Prostate gland (tissue), 2 donors: ENCODE data around the gene DPPA3. TPM values are rescaled to one million over a fixed set of nuclear protein-coding genes. Genes with fewer than 3 reads are reported as not detected.
"Not testable (repeated sequence)": the region's sequence is repeated elsewhere in the genome, so short reads cannot be mapped to it uniquely, and the experiment has no call there.

Experiments used
- DNase-seq: peaks from one replicate; pipeline ENCODE4 v3.0.0-alpha.2; 2019; ENCODE audit warnings: low spot score
- H3K27ac ChIP-seq, 2 donors: fragments of 200-600 bp; sonication (generic); 2 replicates each; pipeline ENCODE4 v1.5.1; 2017 to 2019
- H3K27me3 ChIP-seq: fragments of 200-600 bp; sonication (generic); replicated peaks from 2 replicates; pipeline ENCODE4 v1.5.1; 2019; ENCODE audit not compliant: insufficient read depth
- H3K36me3 ChIP-seq, 2 donors: fragments of 200-600 bp; sonication (generic); 1 replicate in 1 of 2; 2 replicates in 1 of 2; pipeline versions ENCODE4 v1.5.1 to v1.8.1; 2017 to 2019
- H3K4me1 ChIP-seq: fragments of 200-600 bp; sonication (generic); replicated peaks from 2 replicates; pipeline ENCODE4 v1.5.1; 2019
- H3K4me3 ChIP-seq, 2 donors: fragments of 200-600 bp; sonication (generic); 2 replicates each; pipeline ENCODE4 v1.5.1; 2017 to 2019
- H3K9me3 ChIP-seq: fragments of 200-600 bp; sonication (generic); 2 replicates; pipeline ENCODE4 v1.5.1; 2017
- CTCF ChIP-seq, 4 experiments: fragments of 200-600 bp in 2 of 4; fragments of 450-650 bp in 2 of 4; sonication (generic) in 2 of 4; IDR thresholded peaks; 1 replicate in 3 of 4; 2 replicates in 1 of 4; pipeline ENCODE4 v1.5.1; 2016 to 2019; ENCODE audit warnings: antibody characterized with exemption in 4 of 4, mild to moderate bottlenecking in 2 of 4, moderate library complexity in 2 of 4
- POLR2A ChIP-seq: fragments of 450-650 bp; IDR thresholded peaks from one replicate; pipeline ENCODE4 v1.6.1; 2016; ENCODE audit warnings: antibody characterized with exemption, mild to moderate bottlenecking
- POLR2AphosphoS5 ChIP-seq: sonication (generic); formaldehyde crosslinking; IDR thresholded peaks from one replicate; pipeline ENCODE4 v1.6.1; 2017; ENCODE audit warnings: antibody characterized with exemption
- WGBS: methylation state at CpG from one replicate; pipeline ENCODE4 v1.1.5; 2018; 5-methylcytosine and 5-hydroxymethylcytosine counted together
- intact Hi-C: fragments of 100-400 bp; cut with DNase I; formaldehyde crosslinking; loops from one replicate; pipeline ENCODE4 v1.14.2; 2022
- total RNA-seq, 2 donors: library from RNA; depleted of rRNA; stranded (reverse); fragments of >200 nt; gene quantifications; one replicate each; pipeline ENCODE4 v1.1.0, GENCODE V29; 2016

Gene DPPA3
- 1 to 10 TPM in 1 of 2 donors, not detected in 1; 1.8 TPM for total RNA-seq

GRCh38 chr12:7711133-7711532 is at the start of gene DPPA3:
Gene DPPA3, plus strand, starts transcription at chr12:7711433. Its CDS starts 138 bp downstream, at chr12:7711571.
- Histone ChIP-seq H3K4me1 (no peaks in the 10 kb centered on the region), H3K27ac (no peak within 1 kb of the TSS), H3K27me3 (no peaks in the 10 kb centered on the region), H3K36me3 (no peaks in the 10 kb centered on the region), H3K9me3 (no peaks in the 10 kb centered on the region), H3K4me3 (no peak within 1 kb of the TSS)
- no peak for TF ChIP-seq POLR2A
- TF ChIP-seq POLR2AphosphoS5: no peak
- no peak for TF ChIP-seq CTCF (IDR thresholded peaks at IDR 0.05)
- no peak for DNase-seq
- intact Hi-C loops: no loop called here
- WGBS: 72% methylated on average over 7 of the region's 7 CpGs

- DNase-seq: no peak
- no peaks in the 10 kb centered on the region for H3K36me3 ChIP-seq
- H3K4me1 ChIP-seq: no peaks in the 10 kb centered on the region
- H3K9me3 ChIP-seq: no peaks in the 10 kb centered on the region
- no peaks in the 10 kb centered on the region for H3K27me3 ChIP-seq
- intact Hi-C loops: no loop called here
- no peak overlapping the region for H3K27ac ChIP-seq
- no peak for TF ChIP-seq POLR2AphosphoS5
- TF ChIP-seq POLR2A: no peak
- no peak for TF ChIP-seq CTCF (IDR thresholded peaks at IDR 0.05)
- no peak overlapping the region for H3K4me3 ChIP-seq
- 68% methylated on average over 5 of the region's 5 CpGs for WGBS
Measured at GRCh38 chr12:7661741-7662140, 49.5 kb upstream of the DPPA3 start.

- TF ChIP-seq POLR2AphosphoS5 (no peak), CTCF (IDR thresholded peaks at IDR 0.05) (no peak), POLR2A (no peak)
- no peaks in the 10 kb centered on the region for H3K9me3 ChIP-seq
- DNase-seq: no peak
- H3K27me3 ChIP-seq: no peaks in the 10 kb centered on the region
- H3K36me3 ChIP-seq: no peaks in the 10 kb centered on the region
- 90% methylated on average over 5 of the region's 5 CpGs for WGBS
- intact Hi-C loops: no loop called here
- H3K27ac ChIP-seq: no peak overlapping the region
- no peak overlapping the region for H3K4me3 ChIP-seq
- H3K4me1 ChIP-seq: no peaks in the 10 kb centered on the region
Measured at GRCh38 chr12:7666595-7666994, 44.6 kb upstream of the DPPA3 start.

- H3K4me3 ChIP-seq: no peak overlapping the region
- no peaks in the 10 kb centered on the region for H3K4me1 ChIP-seq
- no peaks in the 10 kb centered on the region for H3K9me3 ChIP-seq
- 84% methylated on average over 4 of the region's 4 CpGs for WGBS
- TF ChIP-seq POLR2AphosphoS5 (no peak), CTCF (IDR thresholded peaks at IDR 0.05) (no peak), POLR2A (no peak)
- intact Hi-C loops: no loop called here
- DNase-seq: no peak
- no peak overlapping the region for H3K27ac ChIP-seq
- no peaks in the 10 kb centered on the region for H3K36me3 ChIP-seq
- H3K27me3 ChIP-seq: no peaks in the 10 kb centered on the region
Measured at GRCh38 chr12:7667125-7667524, 44.1 kb upstream of the DPPA3 start.

GRCh38 chr12:7668171-7668570 is 43.1 kb upstream of the DPPA3 start:
- Histone ChIP-seq H3K36me3 (no peaks in the 10 kb centered on the region), H3K27ac (no peak overlapping the region), H3K4me1 (no peaks in the 10 kb centered on the region), H3K27me3 (no peaks in the 10 kb centered on the region), H3K4me3 (no peak overlapping the region), H3K9me3 (no peaks in the 10 kb centered on the region)
- intact Hi-C loops: no loop called here
- TF ChIP-seq CTCF (IDR thresholded peaks at IDR 0.05) (no peak), POLR2A (no peak), POLR2AphosphoS5 (no peak)
- DNase-seq: no peak
- 57% methylated on average over 5 of the region's 5 CpGs for WGBS

- H3K36me3 ChIP-seq, H3K4me3 ChIP-seq, DNase-seq, H3K27ac ChIP-seq, H3K4me1 ChIP-seq, H3K27me3 ChIP-seq, intact Hi-C loops, H3K9me3 ChIP-seq: not testable (repeated sequence)
- WGBS: 61% methylated on average over 6 of the region's 6 CpGs
Measured at GRCh38 chr12:7675455-7675854, 35.8 kb upstream of the DPPA3 start.
